GM12801 (cell line): ENCODE data around the gene REC114.

ENCODE experiments used
- CTCF ChIP-seq: IDR thresholded peaks from one replicate; pipeline ENCODE4 v1.5.1; 2011; ENCODE audit warnings: control low read depth; ENCODE audit not compliant: insufficient read length; ENCODE audit errors: extremely low read depth

REC114 gene, protein sequence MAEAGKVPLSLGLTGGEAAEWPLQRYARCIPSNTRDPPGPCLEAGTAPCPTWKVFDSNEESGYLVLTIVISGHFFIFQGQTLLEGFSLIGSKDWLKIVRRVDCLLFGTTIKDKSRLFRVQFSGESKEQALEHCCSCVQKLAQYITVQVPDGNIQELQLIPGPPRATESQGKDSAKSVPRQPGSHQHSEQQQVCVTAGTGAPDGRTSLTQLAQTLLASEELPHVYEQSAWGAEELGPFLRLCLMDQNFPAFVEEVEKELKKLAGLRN

GRCh38 chr15:73442968-73443367 lies at the start of gene REC114:
TSS of gene REC114 (plus strand) at chr15:73443164. CDS start at chr15:73443186, 22 bp downstream.
- TF ChIP-seq CTCF, result no peak

DNA sequence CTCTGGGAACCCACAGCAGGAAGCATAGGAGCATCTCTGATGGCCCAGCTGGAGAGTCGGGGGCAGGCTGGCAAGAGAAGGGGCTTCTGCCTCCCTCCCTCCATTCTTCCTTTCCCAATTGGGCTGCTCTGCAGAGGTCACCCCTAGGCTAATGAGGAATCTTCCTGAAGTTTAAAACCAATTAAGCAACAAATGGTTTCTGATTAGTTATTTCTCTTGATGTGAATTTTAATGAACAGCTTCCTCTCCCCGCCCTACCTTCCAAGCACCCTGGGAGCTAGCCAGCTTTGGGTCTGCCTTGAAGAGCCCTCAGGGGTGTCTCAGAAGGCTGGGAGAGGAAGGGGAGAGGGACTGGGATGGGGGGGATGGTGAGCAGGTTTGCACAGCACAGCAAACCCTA lies 49.6 kb upstream of the REC114 start:
- TF ChIP-seq CTCF, result no peak

DNA sequence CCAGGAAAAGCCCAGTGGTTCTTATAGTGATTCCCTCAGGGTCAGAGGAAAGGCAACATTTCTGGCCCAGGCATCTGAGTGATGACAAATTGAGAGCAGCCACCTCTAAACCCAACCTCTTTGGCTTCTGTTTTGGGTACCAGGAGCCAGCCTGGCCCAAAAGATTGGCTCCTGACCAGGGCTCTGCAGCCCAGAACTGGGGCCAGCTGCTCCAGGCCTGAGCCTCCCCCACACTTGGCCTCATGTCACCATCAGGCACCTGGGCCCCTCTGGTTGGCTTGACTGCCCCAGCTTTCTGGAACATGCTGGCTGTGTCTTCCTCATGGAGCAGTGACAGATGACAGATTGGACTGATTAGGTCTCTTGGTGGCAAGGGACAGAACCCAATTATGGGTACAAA lies 48.2 kb upstream of the REC114 start:
- TF ChIP-seq CTCF, result no peak

GRCh38 chr15:73395671-73396070 lies 47.3 kb upstream of the REC114 start:
- no peak for TF ChIP-seq CTCF

GRCh38 chr15:73397461-73397860 lies 45.5 kb upstream of the REC114 start:
- TF ChIP-seq CTCF, result no peak

- TF ChIP-seq CTCF, result no peak
Measured at GRCh38 chr15:73398861-73399260, 44.1 kb upstream of the REC114 start.

- TF ChIP-seq CTCF, result no peak
Measured at GRCh38 chr15:73403171-73403570, 39.8 kb upstream of the REC114 start.

GRCh38 chr15:73414876-73415275 lies 28.1 kb upstream of the REC114 start:
- TF ChIP-seq CTCF, result no peak
